ENCODE results near the gene CACNA1C. TPM values are rescaled to one million over a fixed set of nuclear protein-coding genes. Genes with fewer than 3 reads are reported as not detected.

The CACNA1C gene
- total and polyA plus RNA-seq, 5 donors: 34.6 to 163 (median 123) TPM

GRCh38 chr12:2335916-2336315 is 283.1 kb downstream of the CACNA1C start:
- peaks cover 28% of the 10 kb centered on the region for H3K4me1 ChIP-seq (ENCODE audit: control insufficient read depth, insufficient read depth, low read length)
- WGBS: 68% methylated on average over 3 of the region's 3 CpGs
- intact Hi-C loops (cut with DNase I): no loop called here

GRCh38 chr12:2336409-2336829 is 283.6 kb downstream of the CACNA1C start:
- DNase-seq (no peak), ATAC-seq (peak; percentile 80)
- 46% methylated on average over 5 of the region's 5 CpGs for WGBS
- no peak overlapping the region for H3K4me3 ChIP-seq (ENCODE audit: low read length)
- peaks cover 28% of the 10 kb centered on the region for H3K4me1 ChIP-seq (ENCODE audit: control insufficient read depth, insufficient read depth, low read length)
- H3K9me3 ChIP-seq (ENCODE audit: control insufficient read depth, low read length): no peaks in the 10 kb centered on the region
- intact Hi-C loops (cut with DNase I): no loop called here
- H3K27me3 ChIP-seq (ENCODE audit: control insufficient read depth, insufficient read depth): no peaks in the 10 kb centered on the region
- peak overlapping the region; percentile 96 for H3K27ac ChIP-seq (ENCODE audit: low read length)

More at GRCh38 chr12:2335916-2336315, 283.1 kb downstream of the CACNA1C start:
- ATAC-seq (no peak), DNase-seq (no peak)
- H3K27ac ChIP-seq (ENCODE audit: low read length): no peak overlapping the region
- H3K4me3 ChIP-seq (ENCODE audit: low read length): no peak overlapping the region
- H3K9me3 ChIP-seq (ENCODE audit: control insufficient read depth, low read length): no peaks in the 10 kb centered on the region
- H3K27me3 ChIP-seq (ENCODE audit: control insufficient read depth, insufficient read depth): no peaks in the 10 kb centered on the region

- Histone ChIP-seq H3K27ac (ENCODE audit: low read length) (peak overlapping the region; percentile 96), H3K4me1 (ENCODE audit: control insufficient read depth, insufficient read depth, low read length) (peaks cover 31% of the 10 kb centered on the region), H3K27me3 (ENCODE audit: control insufficient read depth, insufficient read depth) (no peaks in the 10 kb centered on the region), H3K9me3 (ENCODE audit: control insufficient read depth, low read length) (no peaks in the 10 kb centered on the region), H3K4me3 (ENCODE audit: low read length) (no peak overlapping the region)
- intact Hi-C loops (cut with DNase I): no loop called here
- WGBS: 89% methylated on average over 11 of the region's 11 CpGs
- ATAC-seq: no peak
- DNase-seq: no peak
Measured at GRCh38 chr12:2337031-2338010, 284.5 kb downstream of the CACNA1C start.

GRCh38 chr12:2338381-2338780 is 285.6 kb downstream of the CACNA1C start:
- no peaks in the 10 kb centered on the region for H3K27me3 ChIP-seq (ENCODE audit: control insufficient read depth, insufficient read depth)
- WGBS: 72% methylated on average over 5 of the region's 5 CpGs
- intact Hi-C loops (cut with DNase I): no loop called here
- no peak overlapping the region for H3K27ac ChIP-seq (ENCODE audit: low read length)
- H3K4me3 ChIP-seq (ENCODE audit: low read length): no peak overlapping the region
- ATAC-seq: no peak
- H3K9me3 ChIP-seq (ENCODE audit: control insufficient read depth, low read length): no peaks in the 10 kb centered on the region
- DNase-seq: no peak
- peaks cover 31% of the 10 kb centered on the region for H3K4me1 ChIP-seq (ENCODE audit: control insufficient read depth, insufficient read depth, low read length)

- intact Hi-C loops (cut with DNase I): no loop called here
- Histone ChIP-seq H3K27ac (ENCODE audit: low read length) (no peak overlapping the region), H3K27me3 (ENCODE audit: control insufficient read depth, insufficient read depth) (no peaks in the 10 kb centered on the region), H3K4me1 (ENCODE audit: control insufficient read depth, insufficient read depth, low read length) (peaks cover 25% of the 10 kb centered on the region), H3K4me3 (ENCODE audit: low read length) (no peak overlapping the region), H3K9me3 (ENCODE audit: control insufficient read depth, low read length) (no peaks in the 10 kb centered on the region)
- no peak for DNase-seq
- 93% methylated on average over 5 of the region's 5 CpGs for WGBS
- ATAC-seq: no peak
Measured at GRCh38 chr12:2338991-2339431, 286.2 kb downstream of the CACNA1C start.

GRCh38 chr12:2341051-2341751 is 288.4 kb downstream of the CACNA1C start:
- Histone ChIP-seq H3K4me3 (ENCODE audit: low read length) (no peak overlapping the region), H3K27me3 (ENCODE audit: control insufficient read depth, insufficient read depth) (no peaks in the 10 kb centered on the region), H3K27ac (ENCODE audit: low read length) (no peak overlapping the region), H3K9me3 (ENCODE audit: control insufficient read depth, low read length) (no peaks in the 10 kb centered on the region), H3K4me1 (ENCODE audit: control insufficient read depth, insufficient read depth, low read length) (peaks cover 36% of the 10 kb centered on the region)
- no peak for ATAC-seq
- WGBS: 90% methylated on average over 15 of the region's 15 CpGs
- intact Hi-C loops (cut with DNase I): no loop called here
- no peak for DNase-seq

- DNase-seq: no peak
- intact Hi-C loops (cut with DNase I): no loop called here
- Histone ChIP-seq H3K27ac (ENCODE audit: low read length) (no peak overlapping the region), H3K27me3 (ENCODE audit: control insufficient read depth, insufficient read depth) (no peaks in the 10 kb centered on the region), H3K4me1 (ENCODE audit: control insufficient read depth, insufficient read depth, low read length) (peaks cover 34% of the 10 kb centered on the region), H3K9me3 (ENCODE audit: control insufficient read depth, low read length) (no peaks in the 10 kb centered on the region), H3K4me3 (ENCODE audit: low read length) (no peak overlapping the region)
- 76% methylated on average over 7 of the region's 7 CpGs for WGBS
- ATAC-seq: peak in 1 of 2 donors; percentile 17
Measured at GRCh38 chr12:2341871-2342270, 289.1 kb downstream of the CACNA1C start.

- no peak overlapping the region for H3K27ac ChIP-seq (ENCODE audit: low read length)
- H3K9me3 ChIP-seq (ENCODE audit: control insufficient read depth, low read length): no peaks in the 10 kb centered on the region
- no peaks in the 10 kb centered on the region for H3K27me3 ChIP-seq (ENCODE audit: control insufficient read depth, insufficient read depth)
- intact Hi-C loops (cut with DNase I): no loop called here
- WGBS: 60% methylated on average over 4 of the region's 4 CpGs
- ATAC-seq (no peak), DNase-seq (no peak)
- H3K4me1 ChIP-seq (ENCODE audit: control insufficient read depth, insufficient read depth, low read length): peaks cover 23% of the 10 kb centered on the region
- no peak overlapping the region for H3K4me3 ChIP-seq (ENCODE audit: low read length)
Measured at GRCh38 chr12:2343681-2344080, 290.9 kb downstream of the CACNA1C start.

- Histone ChIP-seq H3K4me1 (ENCODE audit: control insufficient read depth, insufficient read depth, low read length) (peaks cover 23% of the 10 kb centered on the region), H3K4me3 (ENCODE audit: low read length) (no peak overlapping the region), H3K27me3 (ENCODE audit: control insufficient read depth, insufficient read depth) (no peaks in the 10 kb centered on the region), H3K27ac (ENCODE audit: low read length) (no peak overlapping the region), H3K9me3 (ENCODE audit: control insufficient read depth, low read length) (no peaks in the 10 kb centered on the region)
- ATAC-seq: no peak
- intact Hi-C loops (cut with DNase I): no loop called here
- 95% methylated on average over 2 of the region's 2 CpGs for WGBS
- DNase-seq: no peak
Measured at GRCh38 chr12:2344476-2344875, 291.7 kb downstream of the CACNA1C start.

GRCh38 chr12:2344885-2345284 is 292.1 kb downstream of the CACNA1C start:
- Histone ChIP-seq H3K9me3 (ENCODE audit: control insufficient read depth, low read length) (no peaks in the 10 kb centered on the region), H3K4me3 (ENCODE audit: low read length) (no peak overlapping the region), H3K27me3 (ENCODE audit: control insufficient read depth, insufficient read depth) (no peaks in the 10 kb centered on the region), H3K27ac (ENCODE audit: low read length) (no peak overlapping the region), H3K4me1 (ENCODE audit: control insufficient read depth, insufficient read depth, low read length) (peaks cover 23% of the 10 kb centered on the region)
- 40% methylated on average over 4 of the region's 4 CpGs for WGBS
- ATAC-seq (no peak), DNase-seq (no peak)
- intact Hi-C loops (cut with DNase I): no loop called here

- Histone ChIP-seq H3K27ac (ENCODE audit: low read length) (no peak overlapping the region), H3K27me3 (ENCODE audit: control insufficient read depth, insufficient read depth) (no peaks in the 10 kb centered on the region), H3K4me3 (ENCODE audit: low read length) (no peak overlapping the region), H3K9me3 (ENCODE audit: control insufficient read depth, low read length) (no peaks in the 10 kb centered on the region), H3K4me1 (ENCODE audit: control insufficient read depth, insufficient read depth, low read length) (peaks cover 23% of the 10 kb centered on the region)
- WGBS: 83% methylated on average over 11 of the region's 11 CpGs
- no peak for ATAC-seq
- DNase-seq: no peak
- intact Hi-C loops (cut with DNase I): no loop called here
Measured at GRCh38 chr12:2345902-2346301, 293.1 kb downstream of the CACNA1C start.
